Prostate gland (tissue), 2 donors: ENCODE results near the gene TICAM1. TPM values are rescaled to one million over a fixed set of nuclear protein-coding genes. Genes with fewer than 3 reads are reported as not detected.

Source experiments
- DNase-seq: peaks from one replicate; pipeline ENCODE4 v3.0.0-alpha.2; 2019; ENCODE audit warnings: low spot score
- H3K27ac ChIP-seq, 2 donors: fragments of 200-600 bp; sonication (generic); 2 replicates each; pipeline ENCODE4 v1.5.1; 2017 to 2019
- H3K27me3 ChIP-seq: fragments of 200-600 bp; sonication (generic); replicated peaks from 2 replicates; pipeline ENCODE4 v1.5.1; 2019; ENCODE audit not compliant: insufficient read depth
- H3K36me3 ChIP-seq, 2 donors: fragments of 200-600 bp; sonication (generic); 1 replicate in 1 of 2; 2 replicates in 1 of 2; pipeline versions ENCODE4 v1.5.1 to v1.8.1; 2017 to 2019
- H3K4me1 ChIP-seq: fragments of 200-600 bp; sonication (generic); replicated peaks from 2 replicates; pipeline ENCODE4 v1.5.1; 2019
- H3K4me3 ChIP-seq, 2 donors: fragments of 200-600 bp; sonication (generic); 2 replicates each; pipeline ENCODE4 v1.5.1; 2017 to 2019
- H3K9me3 ChIP-seq: fragments of 200-600 bp; sonication (generic); 2 replicates; pipeline ENCODE4 v1.5.1; 2017
- CTCF ChIP-seq, 4 experiments: fragments of 200-600 bp in 2 of 4; fragments of 450-650 bp in 2 of 4; sonication (generic) in 2 of 4; IDR thresholded peaks; 1 replicate in 3 of 4; 2 replicates in 1 of 4; pipeline ENCODE4 v1.5.1; 2016 to 2019; ENCODE audit warnings: antibody characterized with exemption in 4 of 4, mild to moderate bottlenecking in 2 of 4, moderate library complexity in 2 of 4
- POLR2A ChIP-seq: fragments of 450-650 bp; IDR thresholded peaks from one replicate; pipeline ENCODE4 v1.6.1; 2016; ENCODE audit warnings: antibody characterized with exemption, mild to moderate bottlenecking
- POLR2AphosphoS5 ChIP-seq: sonication (generic); formaldehyde crosslinking; IDR thresholded peaks from one replicate; pipeline ENCODE4 v1.6.1; 2017; ENCODE audit warnings: antibody characterized with exemption
- WGBS: methylation state at CpG from one replicate; pipeline ENCODE4 v1.1.5; 2018; 5-methylcytosine and 5-hydroxymethylcytosine counted together
- intact Hi-C: fragments of 100-400 bp; cut with DNase I; formaldehyde crosslinking; loops from one replicate; pipeline ENCODE4 v1.14.2; 2022
- total RNA-seq, 2 donors: library from RNA; depleted of rRNA; stranded (reverse); fragments of >200 nt; gene quantifications; one replicate each; pipeline ENCODE4 v1.1.0, GENCODE V29; 2016

Gene TICAM1
- total RNA-seq, 2 donors from 2014 or later: 8.3 to 9.1 TPM

GRCh38 chr19:4873930-4874329 lies 42.4 kb upstream of the TICAM1 start:
- 93% methylated on average over 3 of the region's 3 CpGs for WGBS
- no peaks in the 10 kb centered on the region for H3K27me3 ChIP-seq
- no peak overlapping the region for H3K4me3 ChIP-seq
- TF ChIP-seq POLR2A: no peak
- no peak for TF ChIP-seq CTCF (IDR thresholded peaks at IDR 0.05)
- no peak for TF ChIP-seq POLR2AphosphoS5
- DNase-seq: no peak
- H3K27ac ChIP-seq: no peak overlapping the region
- no peaks in the 10 kb centered on the region for H3K36me3 ChIP-seq
- intact Hi-C loops: loop anchor here (5.0 kb wide), 2 partner anchors 93 to 158 kb away; partner anchors contain the start of gene KDM4B
- H3K4me1 ChIP-seq: peaks cover 11% of the 10 kb centered on the region
- H3K9me3 ChIP-seq: no peaks in the 10 kb centered on the region

GRCh38 chr19:4871711-4872110 lies 40.2 kb upstream of the TICAM1 start:
- Histone ChIP-seq H3K36me3 (no peaks in the 10 kb centered on the region), H3K9me3 (no peaks in the 10 kb centered on the region), H3K27ac (no peak overlapping the region), H3K4me3 (no peak overlapping the region), H3K27me3 (no peaks in the 10 kb centered on the region), H3K4me1 (no peaks in the 10 kb centered on the region)
- TF ChIP-seq POLR2A: no peak
- TF ChIP-seq POLR2AphosphoS5: no peak
- TF ChIP-seq CTCF (IDR thresholded peaks at IDR 0.05): no peak
- DNase-seq: no peak
- 72% methylated on average over 6 of the region's 6 CpGs for WGBS
- intact Hi-C loops: loop anchor here (5.0 kb wide), 2 partner anchors 96 to 161 kb away; partner anchors contain the start of gene KDM4B

GRCh38 chr19:4870025-4870700 lies 38.7 kb upstream of the TICAM1 start:
- H3K27ac ChIP-seq: no peak overlapping the region
- no peak for TF ChIP-seq POLR2A
- no peak for TF ChIP-seq CTCF (IDR thresholded peaks at IDR 0.05)
- no peaks in the 10 kb centered on the region for H3K9me3 ChIP-seq
- H3K36me3 ChIP-seq: no peaks in the 10 kb centered on the region
- H3K4me1 ChIP-seq: no peaks in the 10 kb centered on the region
- intact Hi-C loops: loop anchor here (5.0 kb wide), 2 partner anchors 97 to 162 kb away; partner anchors contain the start of gene KDM4B
- no peaks in the 10 kb centered on the region for H3K27me3 ChIP-seq
- DNase-seq: no peak
- 77% methylated on average over 10 of the region's 10 CpGs for WGBS
- H3K4me3 ChIP-seq: no peak overlapping the region

GRCh38 chr19:4868286-4868834 lies 36.8 kb upstream of the TICAM1 start:
- H3K4me1 ChIP-seq: no peaks in the 10 kb centered on the region
- intact Hi-C loops: no loop called here
- H3K36me3 ChIP-seq: no peaks in the 10 kb centered on the region
- H3K4me3 ChIP-seq: no peak overlapping the region
- no peaks in the 10 kb centered on the region for H3K9me3 ChIP-seq
- 74% methylated on average over 10 of the region's 10 CpGs for WGBS
- TF ChIP-seq POLR2A (no peak), CTCF (IDR thresholded peaks at IDR 0.05) (no peak), POLR2AphosphoS5 (no peak)
- no peaks in the 10 kb centered on the region for H3K27me3 ChIP-seq
- H3K27ac ChIP-seq: peak overlapping the region in 1 of 2 donors; percentile 88
- no peak for DNase-seq
